Naive B cell (primary cell): ENCODE measurements around the gene DLGAP4. TPM values are rescaled to one million over a fixed set of nuclear protein-coding genes. Genes with fewer than 3 reads are reported as not detected.

Experiments used
- ATAC-seq, 2 donors: fragments of 150-1000 bp; cut with Tn5 transposase; 2 replicates each; pipeline ENCODE4 v1.10.0; 2021; ENCODE audit warnings: low read depth in 2 of 2, mild to moderate bottlenecking in 2 of 2, moderate library complexity in 2 of 2
- DNase-seq: peaks from one replicate; pipeline ENCODE4 v3.0.0; 2022
- H3K27ac Mint-ChIP-seq, 6 donors: one replicate each; pipeline ENCODE4 v1.8.0; 2020 to 2022; ENCODE audit warnings: mild to moderate bottlenecking in 6 of 6, mixed read lengths in 6 of 6, moderate library complexity in 5 of 6, inconsistent platforms in 2 of 6
- H3K27me3 Mint-ChIP-seq, 3 donors: one replicate each; pipeline ENCODE4 v1.8.0; 2021 to 2022; ENCODE audit warnings: mixed read lengths in 3 of 3, mild to moderate bottlenecking in 1 of 3
- H3K36me3 Mint-ChIP-seq, 2 donors: one replicate each; pipeline ENCODE4 v1.8.0; 2020 to 2022; ENCODE audit warnings: mixed read lengths in 2 of 2, inconsistent platforms in 1 of 2, mild to moderate bottlenecking in 1 of 2
- H3K4me1 Mint-ChIP-seq, 3 donors: one replicate each; pipeline ENCODE4 v1.8.0; 2020 to 2022; ENCODE audit warnings: mixed read lengths in 3 of 3, inconsistent platforms in 1 of 3, mild to moderate bottlenecking in 1 of 3, moderate library complexity in 1 of 3
- H3K4me3 Mint-ChIP-seq, 8 donors: one replicate each; pipeline ENCODE4 v1.8.0; 2020 to 2022; ENCODE audit warnings: mild to moderate bottlenecking in 8 of 8, mixed read lengths in 8 of 8, moderate library complexity in 8 of 8, inconsistent platforms in 2 of 8
- H3K9me3 Mint-ChIP-seq, 7 donors: one replicate each; pipeline ENCODE4 v1.8.0; 2020 to 2022; ENCODE audit warnings: mixed read lengths in 7 of 7, mild to moderate bottlenecking in 5 of 7, inconsistent platforms in 2 of 7, moderate library complexity in 1 of 7
- polyA plus RNA-seq, 6 donors: library from polyadenylated mRNA; unstranded; fragments of 300-500 nt; fragmentation: Illumina TruSeq; gene quantifications; one replicate each; pipeline ENCODE4 v1.2.3, GENCODE V29; 2021; ENCODE audit warnings: low read depth in 6 of 6

Gene DLGAP4
- polyA plus RNA-seq, 6 donors from 2014 or later: 15.3 to 35.5 (median 21.1) TPM

DNA sequence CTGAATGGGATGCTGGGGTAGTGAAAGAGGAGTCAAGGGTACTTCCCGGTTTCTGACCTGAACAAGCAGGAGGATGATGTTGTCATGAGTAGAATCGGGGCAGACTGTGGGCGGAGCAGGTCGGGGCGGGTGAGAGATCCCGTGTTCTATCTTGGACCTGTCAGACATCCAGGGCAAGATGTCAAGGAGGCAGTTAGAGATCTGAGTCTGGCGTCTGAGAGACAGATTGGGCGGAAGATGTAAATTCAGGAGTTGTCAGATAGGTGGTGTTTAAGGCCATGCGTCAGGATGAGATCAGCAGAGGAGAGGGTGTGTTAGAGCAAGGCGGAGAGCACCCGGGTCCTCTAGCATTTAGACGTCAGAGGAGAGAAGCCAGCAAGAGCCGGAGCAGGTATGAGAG is 115.5 kb downstream of the DLGAP4 start:
- Mint-ChIP-seq H3K9me3 (peaks cover 0 to 2% (median 0%) of the 10 kb centered on the region in 7 donors), H3K4me1 (no peaks in the 10 kb centered on the region), H3K27ac (peak overlapping the region in 1 of 6 donors; percentile 15), H3K4me3 (no peak overlapping the region), H3K36me3 (no peaks in the 10 kb centered on the region), H3K27me3 (peaks cover 24 to 47% (median 38%) of the 10 kb centered on the region in 3 donors)
- no peak for ATAC-seq
- DNase-seq: no peak

DNA sequence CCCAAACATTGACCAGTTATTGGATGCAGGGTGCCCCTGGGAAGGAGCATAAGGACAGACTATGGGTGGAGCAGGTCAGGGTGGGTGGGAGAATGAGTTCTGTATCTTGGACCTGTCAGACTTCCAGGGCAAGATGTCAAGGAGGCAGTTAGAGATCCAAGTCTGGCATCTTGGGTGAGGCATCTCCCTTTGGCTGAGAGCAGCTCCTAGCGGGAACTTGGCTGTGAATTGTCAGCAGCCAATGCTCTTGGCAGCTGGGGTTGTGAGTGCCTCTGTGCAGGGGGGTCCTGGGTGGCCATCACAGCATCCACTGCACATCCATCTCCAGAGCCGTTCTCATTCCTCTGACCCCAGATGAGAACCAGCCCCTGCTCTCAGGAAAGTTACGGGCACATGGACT is 118.2 kb downstream of the DLGAP4 start:
- ATAC-seq: no peak

DNA sequence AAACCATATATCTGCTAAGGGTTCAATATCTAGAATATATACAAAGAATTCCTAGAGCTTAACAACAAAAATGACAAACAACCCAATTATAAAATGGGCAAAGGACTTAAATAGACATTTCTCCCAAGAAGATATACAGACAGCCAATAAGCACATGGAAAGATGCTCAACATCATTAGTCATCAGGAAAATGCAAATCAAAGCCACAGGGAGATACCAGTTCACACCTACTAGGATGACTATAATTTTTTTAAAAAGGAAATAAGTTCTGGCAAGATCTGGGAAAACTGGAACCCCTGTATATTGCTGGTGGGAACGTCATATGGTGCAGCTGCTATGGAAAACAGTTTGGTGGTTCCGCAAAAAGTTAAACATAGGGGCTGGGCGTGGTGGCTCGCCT is 119.0 kb downstream of the DLGAP4 start:
- Mint-ChIP-seq H3K9me3 (no peaks in the 10 kb centered on the region), H3K27ac (no peak overlapping the region), H3K36me3 (no peaks in the 10 kb centered on the region), H3K4me3 (no peak overlapping the region), H3K27me3 (peaks cover 16 to 38% (median 26%) of the 10 kb centered on the region in 3 donors), H3K4me1 (no peaks in the 10 kb centered on the region)
- no peak for DNase-seq
- no peak for ATAC-seq

More for the DNA sequence above, 118.2 kb downstream of the DLGAP4 start:
- H3K36me3 Mint-ChIP-seq: no peaks in the 10 kb centered on the region
- DNase-seq: no peak
- peaks cover 0 to 2% (median 0%) of the 10 kb centered on the region in 7 donors for H3K9me3 Mint-ChIP-seq
- no peak overlapping the region for H3K4me3 Mint-ChIP-seq
- H3K27ac Mint-ChIP-seq: no peak overlapping the region
- peaks cover 20 to 45% (median 34%) of the 10 kb centered on the region in 3 donors for H3K27me3 Mint-ChIP-seq
- no peaks in the 10 kb centered on the region for H3K4me1 Mint-ChIP-seq

DNA sequence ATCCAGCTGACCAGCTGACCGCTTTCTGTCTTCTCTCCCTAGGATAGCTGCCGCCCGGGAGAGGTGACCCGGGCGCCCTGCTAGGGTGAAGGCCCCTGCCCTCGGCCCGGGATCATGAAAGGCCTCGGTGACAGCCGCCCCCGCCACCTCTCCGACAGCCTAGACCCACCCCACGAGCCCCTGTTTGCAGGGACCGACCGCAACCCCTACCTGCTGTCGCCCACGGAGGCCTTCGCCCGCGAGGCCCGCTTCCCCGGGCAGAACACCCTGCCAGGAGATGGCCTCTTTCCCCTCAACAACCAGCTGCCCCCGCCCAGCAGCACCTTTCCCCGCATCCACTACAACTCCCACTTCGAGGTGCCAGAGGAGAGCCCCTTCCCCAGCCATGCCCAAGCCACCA is 125.5 kb downstream of the DLGAP4 start:
- Mint-ChIP-seq H3K4me1 (peaks cover 6 to 14% (median 8%) of the 10 kb centered on the region in 3 donors), H3K36me3 (no peaks in the 10 kb centered on the region), H3K27me3 (peaks cover 2 to 7% (median 5%) of the 10 kb centered on the region in 3 donors), H3K27ac (no peak overlapping the region), H3K4me3 (no peak overlapping the region), H3K9me3 (no peaks in the 10 kb centered on the region)
- no peak for DNase-seq
- ATAC-seq: no peak

DNA sequence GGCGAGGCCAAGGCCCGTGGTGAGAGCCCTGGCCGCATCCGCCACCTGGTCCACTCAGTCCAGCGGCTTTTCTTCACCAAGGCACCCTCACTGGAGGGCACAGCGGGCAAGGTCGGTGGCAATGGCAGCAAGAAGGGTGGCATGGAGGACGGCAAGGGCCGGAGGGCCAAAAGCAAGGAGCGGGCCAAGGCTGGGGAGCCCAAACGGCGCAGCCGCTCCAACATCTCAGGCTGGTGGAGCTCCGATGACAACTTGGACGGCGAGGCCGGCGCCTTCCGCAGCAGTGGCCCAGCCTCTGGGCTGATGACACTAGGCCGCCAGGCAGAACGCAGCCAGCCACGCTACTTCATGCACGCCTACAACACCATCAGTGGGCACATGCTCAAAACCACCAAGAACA is 126.0 kb downstream of the DLGAP4 start:
- H3K4me3 Mint-ChIP-seq: no peak overlapping the region
- no peak for DNase-seq
- H3K27me3 Mint-ChIP-seq: peaks cover 4 to 7% (median 7%) of the 10 kb centered on the region in 3 donors
- peaks cover 0 to 1% (median 0%) of the 10 kb centered on the region in 7 donors for H3K9me3 Mint-ChIP-seq
- no peak overlapping the region for H3K27ac Mint-ChIP-seq
- no peak for ATAC-seq
- no peaks in the 10 kb centered on the region for H3K36me3 Mint-ChIP-seq
- peaks cover 6 to 17% (median 12%) of the 10 kb centered on the region in 3 donors for H3K4me1 Mint-ChIP-seq

DNA sequence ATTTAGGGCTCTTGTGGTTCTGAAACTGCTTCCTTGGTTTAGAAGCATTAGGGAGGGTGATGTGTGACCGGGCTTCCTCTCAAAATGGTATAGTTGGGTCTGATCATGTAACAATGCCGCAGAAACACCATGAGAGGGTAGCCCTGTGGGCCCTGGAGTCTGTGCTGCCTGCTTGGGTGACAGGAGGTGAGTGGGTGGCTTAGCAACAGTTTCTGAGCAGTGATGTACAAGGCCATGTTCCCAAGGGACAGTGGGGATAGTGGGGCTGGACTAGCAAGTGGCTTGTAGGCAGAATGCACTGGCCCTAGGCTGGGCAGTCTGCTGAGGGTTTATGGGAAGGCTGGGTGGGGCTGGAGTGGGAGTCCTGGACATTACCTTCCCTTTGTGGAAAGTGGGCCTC is 128.2 kb downstream of the DLGAP4 start:
- H3K27ac Mint-ChIP-seq: peak overlapping the region in 1 of 6 donors; percentile 78
- H3K36me3 Mint-ChIP-seq: no peaks in the 10 kb centered on the region
- peaks cover 4 to 15% (median 12%) of the 10 kb centered on the region in 3 donors for H3K27me3 Mint-ChIP-seq
- ATAC-seq (no peak), DNase-seq (no peak)
- peaks cover 0 to 1% (median 0%) of the 10 kb centered on the region in 7 donors for H3K9me3 Mint-ChIP-seq
- no peak overlapping the region for H3K4me3 Mint-ChIP-seq
- H3K4me1 Mint-ChIP-seq: peaks cover 6 to 17% (median 12%) of the 10 kb centered on the region in 3 donors

DNA sequence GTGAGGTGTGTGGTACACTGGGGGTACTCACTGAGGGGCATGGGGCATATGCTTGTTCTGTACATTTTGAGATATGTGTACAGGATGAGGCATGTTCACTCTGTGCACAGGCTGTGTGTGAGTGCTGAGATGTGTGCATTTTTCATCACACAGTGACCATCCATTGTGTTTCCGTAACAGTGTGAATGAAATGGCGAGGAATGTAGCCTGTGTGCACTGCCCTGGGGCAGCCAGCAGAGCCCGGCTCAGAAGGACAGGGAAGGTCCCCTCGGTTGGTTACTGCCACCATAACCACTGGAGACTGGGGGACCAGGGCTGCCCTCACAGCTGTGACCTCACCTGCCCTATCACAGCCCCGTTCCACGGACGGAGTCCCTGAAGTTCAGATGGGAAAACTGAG is 129.0 kb downstream of the DLGAP4 start:
- H3K36me3 Mint-ChIP-seq: no peaks in the 10 kb centered on the region
- H3K27ac Mint-ChIP-seq: no peak overlapping the region
- peaks cover 4 to 15% (median 12%) of the 10 kb centered on the region in 3 donors for H3K27me3 Mint-ChIP-seq
- H3K4me1 Mint-ChIP-seq: peaks cover 6 to 17% (median 12%) of the 10 kb centered on the region in 3 donors
- H3K9me3 Mint-ChIP-seq: peaks cover 0 to 1% (median 0%) of the 10 kb centered on the region in 7 donors
- DNase-seq (no peak), ATAC-seq (no peak)
- H3K4me3 Mint-ChIP-seq: no peak overlapping the region

DNA sequence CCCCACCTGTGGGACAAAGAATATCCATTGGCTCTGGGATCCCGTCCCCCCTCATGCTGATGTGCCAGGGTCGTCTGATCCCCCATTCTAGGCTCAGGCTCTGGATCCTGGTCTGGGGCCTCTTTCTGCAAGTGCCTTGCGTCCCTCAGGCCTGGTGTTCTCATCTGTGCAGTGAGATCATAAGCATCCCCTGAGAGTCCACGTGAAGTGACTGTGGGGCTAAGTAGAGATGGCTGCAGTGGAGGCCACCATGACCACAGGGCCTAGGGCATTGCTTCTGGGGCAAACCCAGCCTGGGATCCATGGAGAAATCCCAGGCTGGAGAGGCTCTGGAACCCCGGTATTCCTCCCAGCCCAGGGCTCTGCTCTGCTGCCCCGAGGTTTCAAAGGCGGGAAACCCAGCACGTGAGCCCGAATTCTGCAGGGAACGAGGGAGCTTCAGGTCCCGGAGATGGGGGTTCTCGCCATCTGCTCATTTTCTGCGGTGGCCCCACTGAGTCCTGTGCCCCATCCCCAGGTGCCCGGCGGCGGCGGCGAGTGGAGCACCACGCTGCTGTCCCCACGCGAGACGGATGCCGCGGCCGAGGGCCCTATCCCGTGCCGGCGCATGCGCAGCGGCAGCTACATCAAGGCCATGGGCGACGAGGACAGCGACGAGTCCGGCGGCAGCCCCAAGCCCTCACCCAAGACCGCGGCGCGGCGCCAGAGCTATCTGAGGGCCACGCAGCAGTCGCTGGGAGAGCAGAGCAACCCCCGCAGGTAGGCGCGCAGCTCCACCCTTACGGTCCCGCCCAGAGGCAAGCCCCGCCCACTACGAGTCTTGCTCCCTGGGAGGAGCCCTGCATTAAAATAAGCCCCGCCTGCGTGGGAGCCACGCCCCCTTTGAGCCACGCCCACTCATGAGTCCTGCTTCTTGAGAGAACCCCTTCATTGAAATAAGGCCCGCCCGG is 129.7 kb downstream of the DLGAP4 start:
- Mint-ChIP-seq H3K4me1 (peaks cover 6 to 17% (median 12%) of the 10 kb centered on the region in 3 donors), H3K27ac (no peak overlapping the region), H3K36me3 (no peaks in the 10 kb centered on the region), H3K4me3 (peak overlapping the region; percentile 21 to 71 (median 63)), H3K9me3 (peaks cover 0 to 1% (median 0%) of the 10 kb centered on the region in 7 donors), H3K27me3 (peaks cover 4 to 22% (median 19%) of the 10 kb centered on the region in 3 donors)
- peak; percentile 89 to 92 for ATAC-seq
- peak; percentile 83 for DNase-seq

DNA sequence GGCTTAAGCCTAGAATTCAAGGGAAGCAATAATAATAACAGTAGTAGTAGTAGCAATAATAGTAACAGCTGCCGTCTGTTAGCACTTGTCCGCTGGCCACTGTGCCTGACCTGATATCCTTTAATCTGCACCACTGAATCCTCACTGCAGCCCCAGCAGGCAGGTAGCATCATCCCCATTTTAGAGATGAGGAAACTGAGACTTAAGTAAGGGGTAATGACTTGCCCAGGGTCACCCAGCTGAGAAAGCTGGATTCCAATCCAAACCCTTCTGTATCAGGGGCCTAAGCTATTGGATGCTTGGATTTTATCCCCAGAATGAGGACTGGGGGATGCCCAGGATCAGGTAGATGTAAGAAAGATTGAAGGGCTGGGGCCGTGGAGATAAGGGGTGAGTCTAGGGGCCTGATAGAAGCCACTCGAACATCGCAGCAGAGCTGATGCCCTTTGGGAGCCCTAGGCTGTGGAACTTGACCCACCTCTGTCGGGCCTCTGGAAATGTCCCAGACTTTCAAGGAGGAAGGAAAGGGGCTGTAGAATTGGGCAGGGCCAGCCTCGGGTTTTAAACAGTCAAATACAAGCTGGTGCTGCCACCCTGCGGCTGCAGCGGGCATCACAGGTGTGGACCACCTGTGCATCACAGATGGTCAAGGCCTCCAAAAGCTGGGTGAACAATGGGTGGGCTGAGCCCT is 133.0 kb downstream of the DLGAP4 start:
- DNase-seq (peak; percentile 44), ATAC-seq (peak in 1 of 2 donors; percentile 27)
- H3K4me3 Mint-ChIP-seq: no peak overlapping the region
- no peaks in the 10 kb centered on the region for H3K36me3 Mint-ChIP-seq
- peaks cover 0 to 1% (median 0%) of the 10 kb centered on the region in 7 donors for H3K9me3 Mint-ChIP-seq
- peak overlapping the region in 1 of 6 donors; percentile 58 for H3K27ac Mint-ChIP-seq
- peaks cover 4 to 35% (median 34%) of the 10 kb centered on the region in 3 donors for H3K27me3 Mint-ChIP-seq
- peaks cover 4 to 14% (median 10%) of the 10 kb centered on the region in 3 donors for H3K4me1 Mint-ChIP-seq

DNA sequence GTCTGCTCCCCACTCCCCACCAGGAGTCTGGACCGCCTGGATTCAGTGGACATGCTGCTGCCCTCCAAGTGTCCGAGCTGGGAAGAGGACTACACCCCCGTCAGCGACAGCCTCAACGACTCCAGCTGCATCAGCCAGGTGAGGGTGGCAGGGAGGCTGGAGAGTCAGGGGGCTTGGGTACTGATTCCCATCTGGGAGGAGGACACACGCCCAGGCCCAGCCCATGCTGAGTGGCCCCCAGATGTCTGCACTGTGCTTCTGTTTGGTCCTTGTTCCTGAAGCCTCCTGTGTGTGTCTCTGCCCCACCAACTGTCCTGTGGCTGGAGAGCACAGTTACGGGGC is 133.6 kb downstream of the DLGAP4 start:
- no peaks in the 10 kb centered on the region for H3K36me3 Mint-ChIP-seq
- peaks cover 0 to 9% (median 5%) of the 10 kb centered on the region in 3 donors for H3K4me1 Mint-ChIP-seq
- H3K27me3 Mint-ChIP-seq: peaks cover 4 to 35% (median 34%) of the 10 kb centered on the region in 3 donors
- no peak overlapping the region for H3K4me3 Mint-ChIP-seq
- DNase-seq (no peak), ATAC-seq (no peak)
- peaks cover 0 to 1% (median 0%) of the 10 kb centered on the region in 7 donors for H3K9me3 Mint-ChIP-seq
- no peak overlapping the region for H3K27ac Mint-ChIP-seq

DNA sequence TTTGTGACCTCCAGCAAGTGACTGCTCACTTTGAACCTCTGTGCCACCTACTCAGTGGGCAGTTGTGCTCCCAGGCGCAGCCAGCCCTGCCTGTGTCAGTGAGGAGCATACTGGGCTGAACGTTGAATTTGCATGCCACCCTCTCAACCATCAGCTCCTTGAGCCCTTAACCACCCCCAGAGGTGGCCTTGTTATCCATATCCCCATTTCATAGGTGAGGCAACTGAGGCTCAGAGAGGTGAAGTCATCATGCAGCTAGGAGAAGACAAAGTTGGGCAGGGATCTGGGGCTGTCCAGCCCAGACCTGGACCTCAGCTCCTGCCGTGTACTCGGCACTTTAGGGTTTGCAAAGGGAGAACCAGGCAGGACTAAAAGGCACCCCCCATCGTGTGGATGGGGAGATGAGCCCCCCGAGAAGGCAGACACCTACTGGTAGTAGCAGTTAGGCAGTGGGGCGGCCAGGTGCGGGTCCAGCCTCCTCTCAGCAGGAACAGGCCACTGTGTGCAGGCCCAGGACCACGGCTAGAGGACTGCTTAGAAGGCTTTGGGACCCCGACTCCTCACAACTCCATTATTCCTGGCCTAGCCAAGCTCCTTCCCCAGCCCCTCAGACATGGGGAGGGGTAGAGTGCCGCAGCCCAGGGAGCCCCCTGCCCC is 134.4 kb downstream of the DLGAP4 start:
- H3K9me3 Mint-ChIP-seq: peaks cover 0 to 1% (median 0%) of the 10 kb centered on the region in 7 donors
- H3K27me3 Mint-ChIP-seq: peaks cover 4 to 35% (median 34%) of the 10 kb centered on the region in 3 donors
- H3K4me3 Mint-ChIP-seq: no peak overlapping the region
- no peaks in the 10 kb centered on the region for H3K36me3 Mint-ChIP-seq
- peaks cover 0 to 8% (median 4%) of the 10 kb centered on the region in 3 donors for H3K4me1 Mint-ChIP-seq
- ATAC-seq (no peak), DNase-seq (no peak)
- H3K27ac Mint-ChIP-seq: no peak overlapping the region

DNA sequence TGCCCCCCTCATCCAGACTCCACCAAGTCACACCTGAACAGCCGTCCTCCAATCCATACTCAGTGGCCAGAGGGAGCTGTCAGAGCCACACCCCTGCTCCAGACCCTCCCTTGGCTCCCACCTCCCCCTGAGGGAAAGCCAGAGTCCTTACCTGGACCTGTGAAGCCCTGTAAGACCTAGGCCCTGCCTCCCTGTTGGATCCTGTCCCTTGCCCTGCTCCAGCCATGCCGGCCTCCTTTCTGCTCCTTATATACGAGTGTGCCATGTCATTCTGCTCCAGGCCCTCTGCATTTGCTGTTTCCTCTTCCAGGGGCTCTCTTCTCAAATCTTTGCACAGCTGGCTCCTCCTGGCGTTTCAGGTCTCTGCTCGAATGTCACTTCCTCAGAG is 134.9 kb downstream of the DLGAP4 start:
- peaks cover 0 to 1% (median 0%) of the 10 kb centered on the region in 7 donors for H3K9me3 Mint-ChIP-seq
- H3K36me3 Mint-ChIP-seq: no peaks in the 10 kb centered on the region
- H3K27me3 Mint-ChIP-seq: peaks cover 4 to 40% (median 39%) of the 10 kb centered on the region in 3 donors
- H3K27ac Mint-ChIP-seq: peak overlapping the region in 2 of 6 donors; percentile 29 to 70
- ATAC-seq (no peak), DNase-seq (no peak)
- H3K4me3 Mint-ChIP-seq: no peak overlapping the region
- peaks cover 0 to 4% (median 4%) of the 10 kb centered on the region in 3 donors for H3K4me1 Mint-ChIP-seq

DNA sequence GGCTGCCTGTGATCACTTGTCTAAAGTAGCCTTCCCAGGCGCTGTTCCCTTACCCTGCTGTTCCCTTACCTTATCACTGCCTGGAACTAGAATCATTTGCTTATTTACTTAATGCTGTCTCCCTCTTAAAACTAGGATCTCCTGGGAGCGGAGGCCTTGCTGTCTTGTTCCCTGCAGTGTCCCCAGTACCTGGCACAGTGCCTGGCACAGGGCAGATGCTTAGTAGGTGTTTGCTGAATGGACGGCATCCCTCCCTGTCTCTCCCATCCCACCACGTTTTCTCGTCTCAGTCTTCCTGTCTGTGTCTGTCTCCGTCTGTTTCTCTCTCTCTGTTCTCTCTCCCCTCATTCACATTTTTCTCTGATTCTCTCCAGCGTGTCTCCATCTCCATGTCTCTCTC is 135.3 kb downstream of the DLGAP4 start:
- DNase-seq: no peak

More for the DNA sequence above, 135.3 kb downstream of the DLGAP4 start:
- Mint-ChIP-seq H3K27ac (peak overlapping the region in 2 of 6 donors; percentile 1 to 35), H3K9me3 (peaks cover 0 to 1% (median 0%) of the 10 kb centered on the region in 7 donors), H3K4me1 (peaks cover 0 to 4% (median 3%) of the 10 kb centered on the region in 3 donors), H3K4me3 (no peak overlapping the region), H3K36me3 (no peaks in the 10 kb centered on the region), H3K27me3 (peaks cover 7 to 44% (median 42%) of the 10 kb centered on the region in 3 donors)
- ATAC-seq: no peak
